T-helper 1 cell treated with Interleukin-12 subunit alpha and Interleukin-12 subunit beta and Interleukin-4 antibody, amounts not matched to agents 30 ng/mL and 1 ng/mL, for 36 hours (primary cell): Measurements from ENCODE around the gene TBC1D17. TPM values are rescaled to one million over a fixed set of nuclear protein-coding genes. Genes with fewer than 3 reads are reported as not detected.

ENCODE experiments used
- intact Hi-C: fragments of 100-400 bp; cut with micrococcal nuclease; formaldehyde crosslinking; loops from one replicate; pipeline ENCODE4 v1.15.1; 2024
- total RNA-seq: library from RNA; stranded (reverse); gene quantifications from 2 replicates; pipeline ENCODE4 v1.2.3, GENCODE V29; 2022

The TBC1D17 gene
- total RNA-seq, 1 donor from 2014 or later, result 41.2 TPM

GRCh38 chr19:49847731-49848696 lies 29.5 kb upstream of the TBC1D17 start:
- intact Hi-C loops, result no loop called here

GRCh38 chr19:49848938-49849337 lies 28.6 kb upstream of the TBC1D17 start:
- intact Hi-C loops, result no loop called here

DNA sequence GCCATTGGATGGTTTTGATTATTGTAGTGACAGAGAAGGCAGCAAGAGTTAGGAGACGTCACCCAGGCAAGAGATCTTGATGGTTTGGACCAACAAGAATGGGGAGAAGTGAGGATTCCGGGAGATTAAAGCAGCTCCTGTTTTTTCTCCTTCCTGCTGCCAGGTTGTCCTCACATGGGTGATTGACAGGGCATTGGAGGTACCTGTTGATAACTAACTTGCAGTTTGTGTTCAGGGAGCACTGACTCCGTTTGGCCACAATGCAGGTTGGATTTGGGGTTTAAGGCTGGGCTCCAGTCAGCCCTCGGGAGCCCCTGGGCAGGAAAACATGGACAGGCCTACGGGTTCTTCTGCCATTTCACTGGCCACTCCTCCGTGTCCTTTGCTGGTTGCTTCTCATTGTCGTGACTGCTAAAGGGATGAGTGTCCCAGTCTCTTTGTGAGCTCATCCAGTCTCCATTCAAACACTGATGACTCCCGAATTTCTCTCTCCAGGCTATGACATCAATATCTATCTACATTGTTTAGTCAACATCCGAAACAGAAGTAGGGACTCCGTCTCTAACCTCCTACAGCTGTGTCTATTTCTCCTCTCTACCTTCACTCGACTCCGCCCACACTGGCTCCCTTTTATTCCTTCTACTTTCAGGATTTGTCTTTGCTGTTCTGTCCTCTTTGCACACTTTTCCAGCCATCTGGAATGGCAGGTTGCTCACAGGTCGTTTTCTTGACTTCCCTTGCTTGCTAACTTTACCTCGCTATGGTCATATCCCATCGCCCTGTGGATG lies 27.9 kb upstream of the TBC1D17 start:
- intact Hi-C loops, result loop anchor here (1.0 to 2.0 kb wide), 7 partner anchors 20 to 83 kb away; partner anchors contain the start of genes AKT1S1, ATF5, FUZ and NUP62

DNA sequence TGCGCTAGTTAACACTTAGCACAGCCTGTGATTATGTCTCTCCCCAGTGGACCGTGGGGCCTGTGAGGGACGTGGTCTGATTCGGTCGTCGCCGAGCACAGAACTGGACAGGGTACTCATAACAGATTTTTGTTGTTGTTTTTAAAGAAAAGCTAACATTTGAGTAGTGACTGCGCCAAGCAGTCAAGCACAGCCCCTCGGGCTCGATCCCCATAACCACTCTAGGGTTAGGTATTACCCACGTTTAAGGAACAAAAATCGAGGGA lies 27.3 kb upstream of the TBC1D17 start:
- intact Hi-C loops, result loop anchor here (1.0 to 2.0 kb wide), 7 partner anchors 19 to 84 kb away; partner anchors contain the start of genes AKT1S1, ATF5, FUZ and NUP62

DNA sequence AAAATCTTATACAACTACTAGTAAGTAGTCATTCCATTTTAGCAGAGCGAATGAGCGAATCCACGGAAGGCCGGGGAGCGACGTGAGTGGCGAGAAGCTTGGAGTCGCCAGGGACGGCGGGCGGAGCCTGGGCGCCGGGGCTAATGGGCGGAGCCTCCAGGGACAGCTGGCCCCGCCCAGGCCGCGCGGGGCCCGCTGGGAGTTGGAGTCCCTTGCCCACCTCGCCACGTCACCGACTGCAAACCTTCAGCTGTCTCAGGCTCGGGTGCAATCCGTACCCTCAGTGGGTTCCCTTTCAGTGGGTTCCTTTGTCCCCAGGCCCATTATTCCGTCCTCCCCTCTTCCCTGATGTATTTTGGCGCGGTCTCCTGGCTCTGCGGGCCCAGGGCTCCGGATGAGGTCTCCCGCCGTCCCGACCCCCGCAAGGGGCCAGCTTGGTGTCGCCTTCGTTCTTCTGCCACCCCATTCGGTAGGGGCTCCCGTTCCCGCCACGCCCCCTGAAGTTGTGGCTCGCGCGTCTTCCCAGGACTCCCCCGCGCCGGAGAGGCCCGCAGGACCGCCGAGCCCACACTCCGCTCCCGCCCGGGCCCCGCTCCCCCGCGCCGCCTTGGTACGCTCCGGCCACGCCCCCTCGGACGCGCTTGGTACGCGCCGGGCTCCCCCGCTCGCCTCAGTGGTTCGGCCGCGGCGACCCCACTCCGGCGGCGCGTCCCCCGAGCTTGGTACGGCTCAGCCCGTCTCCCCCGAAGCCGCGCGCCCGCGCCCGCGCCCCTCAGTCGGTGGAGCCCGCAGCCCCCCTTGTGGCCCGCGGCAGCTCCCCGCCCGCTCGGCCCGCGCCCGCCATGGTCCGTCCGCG lies 26.8 kb upstream of the TBC1D17 start, which contains the start of gene PTOV1:
Gene PTOV1, plus strand, starts transcription at position 673 of the 856 bp plus-strand sequence.
- intact Hi-C loops, result loop anchor here (1.0 to 2.0 kb wide), 7 partner anchors 19 to 84 kb away; partner anchors contain the start of genes AKT1S1, ATF5, FUZ and NUP62

DNA sequence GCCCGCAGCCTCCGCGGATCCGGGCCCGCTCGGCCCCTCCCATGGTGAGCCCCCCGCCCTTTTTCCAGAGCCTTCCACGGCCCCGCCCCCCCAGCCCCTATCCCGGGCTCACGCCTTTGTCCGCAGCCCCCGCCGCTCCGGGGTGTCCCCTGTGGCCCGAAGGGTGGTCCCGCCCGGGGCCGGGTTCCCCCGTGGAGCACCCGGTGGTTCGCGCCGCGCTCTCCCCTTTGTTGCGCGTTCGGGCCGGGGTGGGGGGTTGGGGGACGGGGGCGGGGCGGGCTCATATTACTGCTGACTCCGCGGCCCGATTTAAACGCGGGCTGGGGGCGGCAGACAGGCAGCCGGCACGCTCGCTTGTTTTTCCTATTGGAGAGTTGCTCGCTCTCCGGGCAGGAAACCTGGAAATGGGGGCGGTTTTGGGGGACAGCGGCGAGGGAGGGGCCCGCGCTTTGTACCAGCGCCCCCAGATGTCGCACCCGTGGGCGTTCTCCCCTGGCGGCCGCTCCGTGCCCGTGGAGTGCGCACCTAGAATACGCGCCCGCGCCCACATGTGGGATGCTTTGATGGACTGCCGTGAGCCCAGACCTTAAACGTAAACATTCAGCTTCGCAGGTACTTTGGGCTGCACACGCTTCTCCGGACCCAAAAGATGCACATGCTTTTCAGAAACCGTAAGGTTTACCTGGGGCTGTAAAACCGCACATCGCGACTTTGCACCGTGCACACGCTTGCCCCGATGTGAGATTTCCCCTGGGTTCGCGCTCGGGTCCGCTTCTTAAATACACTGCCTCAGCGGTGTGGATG lies 25.8 kb upstream of the TBC1D17 start:
- intact Hi-C loops, result loop anchor here (2.0 kb wide), 1 partner anchor 39 kb away; no protein-coding TSS in a partner anchor

DNA sequence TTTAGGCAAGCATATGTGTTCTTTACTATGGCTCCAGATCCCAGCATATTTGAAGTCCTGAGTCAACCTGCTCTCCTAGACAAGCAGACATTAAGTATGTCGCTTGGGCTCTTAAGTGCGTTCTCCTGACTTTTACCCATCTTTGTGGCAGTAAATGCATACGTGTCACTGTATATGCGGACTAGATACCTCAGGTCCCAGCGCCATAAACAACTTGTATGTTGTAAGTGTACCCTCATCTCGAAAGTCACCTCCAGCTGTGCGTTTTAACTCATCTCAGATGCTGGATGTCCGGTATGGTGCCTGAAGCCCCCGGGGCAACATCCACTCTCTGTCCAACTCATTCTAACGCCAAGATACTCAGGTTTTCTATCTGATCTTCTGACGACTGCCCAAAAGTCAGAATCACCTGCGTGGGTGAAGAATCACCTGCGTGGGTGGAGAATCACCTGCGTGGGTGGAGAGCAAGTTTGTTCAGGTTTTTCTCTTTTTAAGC lies 24.8 kb upstream of the TBC1D17 start:
- intact Hi-C loops, result no loop called here

- intact Hi-C loops, result no loop called here
Measured at GRCh38 chr19:49853852-49854377, 23.6 kb upstream of the TBC1D17 start.

DNA sequence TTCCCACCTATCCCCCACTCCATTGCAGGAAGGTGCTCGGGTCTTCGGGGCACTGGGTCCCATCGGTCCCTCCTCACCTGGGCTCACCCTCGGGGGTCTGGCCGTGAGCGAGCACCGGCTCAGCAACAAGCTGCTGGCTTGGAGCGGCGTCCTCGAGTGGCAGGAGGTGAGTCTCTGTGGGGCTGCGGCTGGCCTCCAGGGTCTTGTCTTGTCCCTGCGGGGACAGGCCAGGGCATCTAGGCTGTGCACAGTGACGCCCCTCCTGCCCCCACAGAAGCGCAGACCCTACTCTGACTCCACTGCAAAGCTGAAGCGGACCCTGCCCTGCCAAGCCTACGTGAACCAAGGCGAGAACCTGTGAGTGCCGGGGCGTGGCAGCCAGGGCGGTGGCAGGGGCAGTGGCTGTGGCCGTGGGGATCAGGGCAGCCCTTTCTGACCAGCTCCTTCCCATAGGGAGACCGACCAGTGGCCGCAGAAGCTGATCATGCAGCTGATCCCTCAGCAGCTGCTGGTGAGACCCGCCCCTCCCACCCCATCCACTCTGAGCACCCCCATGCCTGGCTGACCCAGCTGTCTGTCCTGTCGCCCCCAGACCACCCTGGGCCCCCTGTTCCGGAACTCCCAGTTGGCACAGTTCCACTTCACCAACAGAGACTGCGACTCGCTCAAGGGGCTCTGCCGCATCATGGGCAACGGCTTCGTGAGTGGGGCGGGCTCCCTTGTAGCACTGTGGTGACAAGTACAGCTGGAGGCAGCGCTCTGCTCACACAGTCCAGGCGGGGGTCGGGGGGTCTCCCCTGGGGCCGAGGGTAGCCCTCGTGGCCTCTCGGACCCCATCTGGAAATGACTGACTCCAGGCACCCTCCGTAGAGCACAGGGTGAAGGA lies 22.9 kb upstream of the TBC1D17 start:
- intact Hi-C loops, result no loop called here

- intact Hi-C loops, result no loop called here
Measured at GRCh38 chr19:49855277-49855675, 22.2 kb upstream of the TBC1D17 start.

- intact Hi-C loops, result no loop called here
Measured at GRCh38 chr19:49855676-49856573, 21.6 kb upstream of the TBC1D17 start.

DNA sequence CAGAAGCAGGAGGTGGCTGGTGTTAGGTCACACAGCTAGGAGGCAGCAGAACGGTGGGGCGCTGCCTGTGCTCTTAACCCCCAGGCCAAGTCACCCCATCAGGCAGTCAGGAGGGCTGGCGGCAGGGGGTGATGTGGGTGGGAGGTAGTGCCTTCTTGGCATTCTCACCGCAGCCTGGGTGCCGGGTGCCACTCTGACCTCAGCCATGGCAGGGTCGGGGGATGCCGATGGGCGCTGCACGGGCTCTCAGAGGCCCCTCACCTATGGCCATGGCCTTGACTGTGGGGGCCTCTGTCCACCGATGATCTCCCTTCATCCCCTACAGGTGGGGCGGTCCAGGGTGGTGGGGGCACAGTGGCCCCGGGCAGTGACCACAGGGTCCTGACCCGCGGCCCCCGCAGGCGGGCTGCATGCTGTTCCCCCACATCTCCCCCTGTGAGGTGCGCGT lies 20.9 kb upstream of the TBC1D17 start:
- intact Hi-C loops, result no loop called here

- intact Hi-C loops, result no loop called here
Measured at GRCh38 chr19:49857061-49857837, 20.3 kb upstream of the TBC1D17 start.

DNA sequence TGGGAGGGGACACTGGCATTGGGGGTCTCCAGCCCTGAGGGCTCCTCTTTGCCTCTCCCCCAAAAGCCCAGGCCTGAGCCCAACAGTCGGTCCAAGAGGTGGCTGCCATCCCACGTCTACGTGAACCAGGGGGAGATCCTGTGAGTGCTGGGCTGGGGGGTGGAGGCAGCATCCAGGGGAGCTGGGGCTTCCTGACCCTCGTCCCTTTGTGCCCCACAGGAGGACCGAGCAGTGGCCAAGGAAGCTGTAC lies 19.7 kb upstream of the TBC1D17 start:
- intact Hi-C loops, result no loop called here

GRCh38 chr19:49858088-49858985 lies 19.2 kb upstream of the TBC1D17 start:
- intact Hi-C loops, result no loop called here

DNA sequence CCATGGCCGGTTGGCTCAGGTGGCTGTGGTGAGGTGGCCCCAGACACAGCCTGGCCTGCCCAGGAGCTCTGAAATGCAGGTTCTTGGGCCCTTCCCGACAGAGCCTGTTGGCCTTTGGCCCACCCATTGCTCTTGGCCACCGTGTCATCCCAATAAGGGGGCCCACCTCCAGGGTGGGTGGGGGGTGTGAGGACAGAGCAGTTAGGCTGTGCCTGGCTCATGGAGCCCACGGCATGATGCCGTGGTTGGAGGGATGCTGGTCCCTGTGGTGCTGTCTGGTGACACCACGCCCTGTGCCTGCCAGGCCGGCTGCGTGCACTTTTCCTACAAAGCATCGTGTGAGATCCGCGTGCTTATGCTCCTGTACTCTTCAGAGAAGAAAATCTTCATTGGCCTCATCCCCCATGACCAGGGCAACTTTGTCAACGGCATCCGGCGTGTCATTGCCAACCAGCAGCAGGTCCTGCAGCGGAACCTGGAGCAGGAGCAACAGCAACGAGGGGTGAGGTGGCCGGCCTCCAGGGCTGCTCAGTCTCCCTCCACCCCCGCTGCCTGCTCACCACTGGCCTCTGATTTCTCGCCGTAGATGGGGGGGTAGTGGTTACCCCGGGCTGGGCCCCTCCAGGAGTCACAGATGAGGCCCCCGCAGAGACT lies 17.7 kb upstream of the TBC1D17 start:
- intact Hi-C loops, result no loop called here
